ENCODE data around the gene GRIN2A.

DNA sequence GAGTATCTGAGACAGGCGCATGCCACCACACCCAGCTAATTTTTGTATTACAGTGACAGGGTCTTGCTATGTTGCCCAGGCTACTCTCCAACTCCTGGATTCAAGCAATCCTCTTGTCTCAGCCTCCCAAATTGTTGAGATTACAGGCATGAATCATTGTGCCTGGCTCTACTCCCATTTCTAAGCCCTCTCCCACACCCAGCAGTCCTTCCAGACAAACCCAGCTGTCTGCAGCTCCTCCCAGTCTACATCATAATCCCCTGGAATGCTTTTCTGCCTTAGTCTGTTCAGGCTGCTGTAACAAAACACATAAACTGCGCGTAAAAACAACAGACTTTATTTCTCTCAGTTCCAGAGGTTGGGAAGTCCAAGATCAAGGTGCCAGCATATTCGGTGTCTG is 144.5 kb downstream of the GRIN2A start:
- TF ChIP-seq POLR2A (IDR thresholded peaks at IDR 0.05; ENCODE audit: low read depth, low read length) (no peak), POLR2AphosphoS5 (IDR thresholded peaks at IDR 0.05; ENCODE audit: insufficient read depth, low read depth, low read length) (no peak), FOS (IDR thresholded peaks at IDR 0.05; ENCODE audit: borderline replicate concordance, insufficient read depth, low read length) (no peak), EZH2 (IDR thresholded peaks at IDR 0.05; ENCODE audit: borderline replicate concordance, low read depth, low read length, severe bottlenecking) (no peak), MYC (IDR thresholded peaks at IDR 0.05; ENCODE audit: low read depth, low read length) (no peak)
- TF ChIP-seq, protein P1, sequence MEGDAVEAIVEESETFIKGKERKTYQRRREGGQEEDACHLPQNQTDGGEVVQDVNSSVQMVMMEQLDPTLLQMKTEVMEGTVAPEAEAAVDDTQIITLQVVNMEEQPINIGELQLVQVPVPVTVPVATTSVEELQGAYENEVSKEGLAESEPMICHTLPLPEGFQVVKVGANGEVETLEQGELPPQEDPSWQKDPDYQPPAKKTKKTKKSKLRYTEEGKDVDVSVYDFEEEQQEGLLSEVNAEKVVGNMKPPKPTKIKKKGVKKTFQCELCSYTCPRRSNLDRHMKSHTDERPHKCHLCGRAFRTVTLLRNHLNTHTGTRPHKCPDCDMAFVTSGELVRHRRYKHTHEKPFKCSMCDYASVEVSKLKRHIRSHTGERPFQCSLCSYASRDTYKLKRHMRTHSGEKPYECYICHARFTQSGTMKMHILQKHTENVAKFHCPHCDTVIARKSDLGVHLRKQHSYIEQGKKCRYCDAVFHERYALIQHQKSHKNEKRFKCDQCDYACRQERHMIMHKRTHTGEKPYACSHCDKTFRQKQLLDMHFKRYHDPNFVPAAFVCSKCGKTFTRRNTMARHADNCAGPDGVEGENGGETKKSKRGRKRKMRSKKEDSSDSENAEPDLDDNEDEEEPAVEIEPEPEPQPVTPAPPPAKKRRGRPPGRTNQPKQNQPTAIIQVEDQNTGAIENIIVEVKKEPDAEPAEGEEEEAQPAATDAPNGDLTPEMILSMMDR (IDR thresholded peaks at IDR 0.05; ENCODE audit: extremely low read depth in 1 of 2, insufficient read depth in 1 of 2, low read depth in 1 of 2, low read length in 2 of 2), result no peak
- TF ChIP-seq, protein P2, sequence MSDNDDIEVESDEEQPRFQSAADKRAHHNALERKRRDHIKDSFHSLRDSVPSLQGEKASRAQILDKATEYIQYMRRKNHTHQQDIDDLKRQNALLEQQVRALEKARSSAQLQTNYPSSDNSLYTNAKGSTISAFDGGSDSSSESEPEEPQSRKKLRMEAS (IDR thresholded peaks at IDR 0.05; ENCODE audit: insufficient read depth, insufficient read length), result no peak
